ENCODE measurements around the gene OTX1. TPM values are rescaled to one million over a fixed set of nuclear protein-coding genes. Genes with fewer than 3 reads are reported as not detected.

The OTX1 gene
- total RNA-seq, 4 donors from 2014 or later = not detected

DNA sequence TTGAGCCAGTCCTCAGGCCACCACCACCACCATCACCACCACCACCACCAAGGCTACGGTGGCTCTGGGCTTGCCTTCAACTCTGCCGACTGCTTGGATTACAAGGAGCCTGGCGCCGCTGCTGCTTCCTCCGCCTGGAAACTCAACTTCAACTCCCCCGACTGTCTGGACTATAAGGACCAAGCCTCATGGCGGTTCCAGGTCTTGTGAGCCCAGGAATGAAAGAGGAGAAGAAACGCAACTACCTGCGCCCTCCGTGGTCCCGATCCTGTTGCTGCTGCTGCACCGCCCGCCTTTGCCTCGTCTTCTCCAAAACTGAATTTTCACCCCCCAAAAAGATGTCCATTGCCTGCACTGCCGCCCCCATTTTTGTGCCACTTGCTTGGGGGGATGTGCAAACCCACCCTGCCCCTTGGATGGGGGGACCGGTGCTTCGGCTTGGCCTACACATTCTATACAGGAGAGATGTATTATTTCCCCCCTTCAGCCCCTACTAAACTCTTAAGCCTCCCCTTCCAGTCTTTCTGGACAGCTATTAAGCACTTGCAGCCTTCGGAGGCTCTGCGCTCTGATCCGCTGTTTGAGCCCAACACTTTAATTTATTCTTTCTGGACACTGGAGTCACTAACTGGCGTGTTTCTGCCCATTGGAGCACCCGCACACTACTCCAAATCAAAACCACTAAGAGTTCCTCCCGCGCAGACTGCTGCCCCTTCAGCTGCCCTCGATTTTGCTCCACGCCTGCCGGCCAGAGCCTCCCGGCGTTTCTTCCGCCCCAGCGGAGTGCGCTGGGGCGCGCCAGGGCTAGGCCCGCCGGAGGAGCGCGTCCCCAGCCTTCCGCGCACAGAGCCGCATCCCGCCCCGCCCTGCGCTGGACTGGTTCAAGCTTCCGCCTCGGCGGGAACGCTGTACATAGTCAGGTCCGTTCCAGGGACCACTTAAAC, 5.7 kb downstream of the OTX1 start:
- DNase-seq = no peak

DNA sequence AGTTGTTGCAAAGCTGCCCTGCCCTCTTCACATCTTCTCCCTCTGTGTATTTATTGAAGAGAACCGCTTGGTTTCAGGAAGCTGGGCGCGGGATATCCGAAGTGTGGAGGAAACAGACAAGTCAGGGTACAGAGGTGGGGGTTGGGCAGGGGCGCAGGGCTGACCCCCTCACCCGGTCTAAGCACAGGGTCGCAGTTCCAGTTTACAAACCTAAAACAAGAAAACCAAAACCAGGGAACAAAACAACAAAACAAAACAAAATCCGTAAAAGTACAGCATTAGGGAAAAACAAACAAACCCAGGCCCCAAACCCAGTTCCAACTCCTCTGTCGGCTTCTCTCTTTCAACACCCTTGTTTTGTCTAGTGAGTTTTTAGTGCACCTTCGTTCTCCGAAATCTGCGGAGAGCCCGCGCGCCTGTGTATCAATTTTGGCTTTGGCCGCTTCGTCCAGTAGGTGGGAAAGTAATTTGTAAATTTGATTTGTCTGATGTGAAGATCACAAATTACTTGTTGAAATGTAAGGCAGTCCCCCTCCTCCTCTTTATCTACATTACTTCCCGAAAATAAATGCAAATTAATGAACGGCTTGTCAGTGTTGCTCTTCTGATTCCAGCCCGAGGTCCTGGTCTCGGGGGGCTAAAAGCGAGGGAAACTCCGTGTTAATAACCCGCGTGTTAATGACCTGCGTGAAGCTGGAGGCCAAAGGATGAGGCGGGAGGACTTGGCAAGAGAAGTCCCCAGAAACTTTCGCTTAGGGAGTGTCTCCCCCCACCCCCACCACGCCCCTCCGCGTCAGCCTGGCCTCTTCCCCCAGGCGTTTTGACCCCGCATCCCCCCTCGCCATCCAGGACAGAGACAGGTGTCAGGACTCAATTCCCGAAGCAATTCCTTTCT, 6.9 kb downstream of the OTX1 start:
- intact Hi-C loops (cut with DNase I) = no loop called here
- DNase-seq = no peak
- Histone ChIP-seq H3K4me1 (peaks cover 14 to 40% of the 10 kb centered on the region in 2 donors), H3K9me3 (no peaks in the 10 kb centered on the region), H3K4me3 (replicated peaks in 1 of 3) (no peak overlapping the region), H3K36me3 (no peaks in the 10 kb centered on the region), H3K27ac (no peak overlapping the region), H3K27me3 (peaks cover 73% of the 10 kb centered on the region)
- 26 to 27% methylated on average over 31 to 35 of the region's 35 CpGs for WGBS, 2 donors
- no peak for TF ChIP-seq POLR2A (IDR thresholded peaks at IDR 0.05)
- TF ChIP-seq, protein P1, sequence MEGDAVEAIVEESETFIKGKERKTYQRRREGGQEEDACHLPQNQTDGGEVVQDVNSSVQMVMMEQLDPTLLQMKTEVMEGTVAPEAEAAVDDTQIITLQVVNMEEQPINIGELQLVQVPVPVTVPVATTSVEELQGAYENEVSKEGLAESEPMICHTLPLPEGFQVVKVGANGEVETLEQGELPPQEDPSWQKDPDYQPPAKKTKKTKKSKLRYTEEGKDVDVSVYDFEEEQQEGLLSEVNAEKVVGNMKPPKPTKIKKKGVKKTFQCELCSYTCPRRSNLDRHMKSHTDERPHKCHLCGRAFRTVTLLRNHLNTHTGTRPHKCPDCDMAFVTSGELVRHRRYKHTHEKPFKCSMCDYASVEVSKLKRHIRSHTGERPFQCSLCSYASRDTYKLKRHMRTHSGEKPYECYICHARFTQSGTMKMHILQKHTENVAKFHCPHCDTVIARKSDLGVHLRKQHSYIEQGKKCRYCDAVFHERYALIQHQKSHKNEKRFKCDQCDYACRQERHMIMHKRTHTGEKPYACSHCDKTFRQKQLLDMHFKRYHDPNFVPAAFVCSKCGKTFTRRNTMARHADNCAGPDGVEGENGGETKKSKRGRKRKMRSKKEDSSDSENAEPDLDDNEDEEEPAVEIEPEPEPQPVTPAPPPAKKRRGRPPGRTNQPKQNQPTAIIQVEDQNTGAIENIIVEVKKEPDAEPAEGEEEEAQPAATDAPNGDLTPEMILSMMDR (IDR thresholded peaks at IDR 0.05) = no peak

More for the DNA sequence above, 5.7 kb downstream of the OTX1 start:
- Histone ChIP-seq H3K27me3 (peaks cover 78% of the 10 kb centered on the region), H3K4me3 (replicated peaks in 1 of 3) (no peak overlapping the region), H3K36me3 (no peaks in the 10 kb centered on the region), H3K4me1 (peaks cover 14 to 44% of the 10 kb centered on the region in 2 donors), H3K27ac (no peak overlapping the region), H3K9me3 (no peaks in the 10 kb centered on the region)
- intact Hi-C loops (cut with DNase I) = no loop called here
- 30 to 36% methylated on average over 34 to 46 of the region's 49 CpGs for WGBS, 2 donors
- TF ChIP-seq, protein P1 (IDR thresholded peaks at IDR 0.05) = no peak
- no peak for TF ChIP-seq POLR2A (IDR thresholded peaks at IDR 0.05)

DNA sequence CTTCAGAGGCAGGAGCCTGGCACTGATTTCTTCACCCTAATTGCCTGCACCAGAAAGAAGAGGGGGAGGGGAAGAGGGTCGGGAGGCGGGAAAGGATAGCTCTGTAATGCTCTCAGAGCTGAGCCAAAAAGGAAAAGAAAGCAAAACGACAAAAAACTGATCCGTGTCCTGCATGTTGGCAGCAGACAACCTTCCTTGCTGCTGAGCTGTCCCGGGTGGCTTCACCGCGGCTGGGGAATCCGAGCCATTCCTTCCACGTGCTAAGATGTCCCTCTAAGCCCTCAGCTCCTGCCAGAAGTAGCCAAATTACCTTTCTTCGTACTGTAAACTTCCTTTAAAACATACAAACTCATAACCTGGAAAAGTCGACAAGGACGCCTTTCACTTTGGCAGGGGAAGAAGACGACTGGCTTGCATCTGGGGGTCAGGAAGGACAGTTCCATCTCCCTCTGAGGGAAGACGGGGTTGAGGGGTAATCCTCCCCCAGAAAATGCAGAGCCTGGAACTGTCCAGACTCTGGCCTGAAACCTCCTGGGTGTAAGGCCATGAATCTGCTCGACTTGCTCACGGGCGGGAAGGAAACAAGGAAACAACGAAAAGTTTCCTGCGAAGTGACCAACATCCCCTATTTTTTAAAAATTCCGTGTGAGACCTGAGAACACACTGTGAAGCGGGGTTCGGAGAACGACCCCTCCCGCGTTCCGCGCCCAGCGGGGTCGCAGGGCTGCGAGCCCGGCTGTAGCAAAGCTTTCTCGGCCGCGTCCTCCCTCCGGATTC, 7.7 kb downstream of the OTX1 start:
- H3K4me3 ChIP-seq (replicated peaks in 1 of 3) = no peak overlapping the region
- H3K9me3 ChIP-seq = no peaks in the 10 kb centered on the region
- 9 to 15% methylated on average over 28 to 32 of the region's 35 CpGs for WGBS, 2 donors
- intact Hi-C loops (cut with DNase I) = no loop called here
- TF ChIP-seq POLR2A (IDR thresholded peaks at IDR 0.05) = no peak
- TF ChIP-seq, protein P1 (IDR thresholded peaks at IDR 0.05) = no peak
- H3K27me3 ChIP-seq = peaks cover 79% of the 10 kb centered on the region
- H3K4me1 ChIP-seq = peaks cover 14 to 40% of the 10 kb centered on the region in 2 donors
- no peak for DNase-seq
- no peaks in the 10 kb centered on the region for H3K36me3 ChIP-seq
- no peak overlapping the region for H3K27ac ChIP-seq

DNA sequence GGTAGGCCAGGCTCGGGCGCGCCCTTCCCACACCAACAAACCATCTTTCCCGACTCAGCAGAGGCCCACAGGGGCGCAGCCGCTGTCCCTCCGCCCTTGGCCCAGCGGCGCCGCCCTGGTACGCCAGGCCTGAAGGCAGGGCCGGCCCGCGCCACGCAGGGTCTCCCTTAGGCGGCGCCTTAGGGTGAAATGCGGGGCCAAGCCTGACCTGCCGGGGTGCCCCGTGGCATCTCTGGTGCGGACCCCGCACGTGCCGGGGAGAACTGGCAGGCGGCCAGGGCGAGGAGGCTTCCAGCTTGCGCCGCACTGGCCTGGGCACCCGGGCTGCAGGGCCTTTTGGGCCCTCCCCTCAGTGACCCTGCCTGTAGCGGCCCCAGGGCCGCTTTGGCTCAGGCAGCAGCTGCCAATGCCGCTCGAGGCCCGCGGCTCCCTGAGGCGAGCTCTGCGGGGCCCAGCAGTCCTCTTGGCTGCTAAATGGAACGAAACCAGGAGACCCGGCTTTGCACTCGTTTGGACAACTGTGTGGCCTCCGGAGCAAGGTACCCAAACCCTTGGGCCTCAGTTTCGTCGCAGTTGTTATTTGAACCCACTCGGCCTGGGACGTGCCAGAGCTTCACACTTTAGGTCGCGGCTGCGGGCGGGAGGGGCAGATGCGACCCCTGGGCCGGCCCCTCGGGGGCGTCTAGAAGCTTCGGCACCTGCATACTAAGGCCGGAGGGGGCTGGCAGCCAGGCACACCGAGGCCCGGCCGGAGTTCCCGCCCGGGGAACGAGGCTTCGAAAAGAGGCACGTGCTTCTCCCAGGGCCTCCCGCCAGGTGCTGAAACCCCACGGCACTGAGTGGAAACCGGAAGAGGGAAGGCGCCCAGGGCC, 8.5 kb downstream of the OTX1 start:
- H3K27ac ChIP-seq = no peak overlapping the region
- no peaks in the 10 kb centered on the region for H3K36me3 ChIP-seq
- H3K27me3 ChIP-seq = peaks cover 79% of the 10 kb centered on the region
- no peaks in the 10 kb centered on the region for H3K9me3 ChIP-seq
- no peak overlapping the region for H3K4me3 ChIP-seq (replicated peaks in 1 of 3)
- WGBS, 2 donors = no CpG with 5 or more reads among the region's 67 CpGs
- no peak for DNase-seq
- intact Hi-C loops (cut with DNase I) = no loop called here
- TF ChIP-seq POLR2A (IDR thresholded peaks at IDR 0.05) = no peak
- TF ChIP-seq, protein P1 (IDR thresholded peaks at IDR 0.05) = no peak
- peaks cover 14 to 34% of the 10 kb centered on the region in 2 donors for H3K4me1 ChIP-seq
